Measurements from ENCODE around the gene LIN7A.
A peak's percentile ranks its signal among the peaks of the same experiment; 100 is the strongest.

The LIN7A gene

GRCh38 chr12:80858356-80858755 lies 79.4 kb downstream of the LIN7A start:
- H3K9ac ChIP-seq (ENCODE audit: low read depth, low read length): no peak overlapping the region
- H3K27ac ChIP-seq (ENCODE audit: low read depth, low read length): no peak overlapping the region
- H3K36me3 ChIP-seq (ENCODE audit: control insufficient read depth, insufficient read depth, low read length): no peaks in the 10 kb centered on the region
- H3K4me1 ChIP-seq (ENCODE audit: control insufficient read depth, insufficient read depth, low read length): no peaks in the 10 kb centered on the region
- H3K27me3 ChIP-seq (ENCODE audit: control insufficient read depth, insufficient read depth, low read length): no peaks in the 10 kb centered on the region
- H3K9me3 ChIP-seq (ENCODE audit: control insufficient read depth, insufficient read depth, low read length): no peaks in the 10 kb centered on the region
- H3K4me3 ChIP-seq (ENCODE audit: low read depth, low read length): no peak overlapping the region

- Histone ChIP-seq H3K27ac (ENCODE audit: low read depth, low read length) (no peak overlapping the region), H3K27me3 (ENCODE audit: control insufficient read depth, insufficient read depth, low read length) (no peaks in the 10 kb centered on the region), H3K36me3 (ENCODE audit: control insufficient read depth, insufficient read depth, low read length) (no peaks in the 10 kb centered on the region), H3K4me3 (ENCODE audit: low read depth, low read length) (no peak overlapping the region), H3K4me1 (ENCODE audit: control insufficient read depth, insufficient read depth, low read length) (no peaks in the 10 kb centered on the region), H3K9ac (ENCODE audit: low read depth, low read length) (no peak overlapping the region), H3K9me3 (ENCODE audit: control insufficient read depth, insufficient read depth, low read length) (no peaks in the 10 kb centered on the region)
These were observed 80.4 kb downstream of the LIN7A start for GRCh38 chr12:80857311-80857710.

GRCh38 chr12:80849337-80849736 lies 88.4 kb downstream of the LIN7A start:
- H3K36me3 ChIP-seq (ENCODE audit: control insufficient read depth, insufficient read depth, low read length): no peaks in the 10 kb centered on the region
- no peaks in the 10 kb centered on the region for H3K27me3 ChIP-seq (ENCODE audit: control insufficient read depth, insufficient read depth, low read length)
- H3K27ac ChIP-seq (ENCODE audit: low read depth, low read length): no peak overlapping the region
- peaks cover 51% of the 10 kb centered on the region for H3K4me1 ChIP-seq (ENCODE audit: control insufficient read depth, insufficient read depth, low read length)
- no peaks in the 10 kb centered on the region for H3K9me3 ChIP-seq (ENCODE audit: control insufficient read depth, insufficient read depth, low read length)
- no peak overlapping the region for H3K9ac ChIP-seq (ENCODE audit: low read depth, low read length)
- no peak overlapping the region for H3K4me3 ChIP-seq (ENCODE audit: low read depth, low read length)

- peaks cover 51% of the 10 kb centered on the region for H3K4me1 ChIP-seq (ENCODE audit: control insufficient read depth, insufficient read depth, low read length)
- H3K36me3 ChIP-seq (ENCODE audit: control insufficient read depth, insufficient read depth, low read length): no peaks in the 10 kb centered on the region
- no peak overlapping the region for H3K27ac ChIP-seq (ENCODE audit: low read depth, low read length)
- H3K27me3 ChIP-seq (ENCODE audit: control insufficient read depth, insufficient read depth, low read length): no peaks in the 10 kb centered on the region
- H3K9ac ChIP-seq (ENCODE audit: low read depth, low read length): no peak overlapping the region
- no peak overlapping the region for H3K4me3 ChIP-seq (ENCODE audit: low read depth, low read length)
- H3K9me3 ChIP-seq (ENCODE audit: control insufficient read depth, insufficient read depth, low read length): no peaks in the 10 kb centered on the region
These were observed 88.9 kb downstream of the LIN7A start for GRCh38 chr12:80848858-80849257.

GRCh38 chr12:80847575-80847974 lies 90.2 kb downstream of the LIN7A start:
- H3K4me1 ChIP-seq (ENCODE audit: control insufficient read depth, insufficient read depth, low read length): peaks cover 51% of the 10 kb centered on the region
- H3K9me3 ChIP-seq (ENCODE audit: control insufficient read depth, insufficient read depth, low read length): no peaks in the 10 kb centered on the region
- H3K4me3 ChIP-seq (ENCODE audit: low read depth, low read length): no peak overlapping the region
- no peak overlapping the region for H3K9ac ChIP-seq (ENCODE audit: low read depth, low read length)
- H3K27ac ChIP-seq (ENCODE audit: low read depth, low read length): peak overlapping the region; percentile 71
- H3K36me3 ChIP-seq (ENCODE audit: control insufficient read depth, insufficient read depth, low read length): no peaks in the 10 kb centered on the region
- no peaks in the 10 kb centered on the region for H3K27me3 ChIP-seq (ENCODE audit: control insufficient read depth, insufficient read depth, low read length)

- peak overlapping the region; percentile 33; the same call in 1 of the 2 replicates for H3K4me3 ChIP-seq (ENCODE audit: low read depth, low read length)
- H3K36me3 ChIP-seq (ENCODE audit: control insufficient read depth, insufficient read depth, low read length): no peaks in the 10 kb centered on the region
- no peaks in the 10 kb centered on the region for H3K9me3 ChIP-seq (ENCODE audit: control insufficient read depth, insufficient read depth, low read length)
- no peaks in the 10 kb centered on the region for H3K27me3 ChIP-seq (ENCODE audit: control insufficient read depth, insufficient read depth, low read length)
- peak overlapping the region; percentile 71 for H3K27ac ChIP-seq (ENCODE audit: low read depth, low read length)
- no peak overlapping the region for H3K9ac ChIP-seq (ENCODE audit: low read depth, low read length)
- peaks cover 51% of the 10 kb centered on the region for H3K4me1 ChIP-seq (ENCODE audit: control insufficient read depth, insufficient read depth, low read length)
These were observed 90.8 kb downstream of the LIN7A start for GRCh38 chr12:80846952-80847351.

- Histone ChIP-seq H3K4me3 (ENCODE audit: low read depth, low read length) (no peak overlapping the region), H3K27me3 (ENCODE audit: control insufficient read depth, insufficient read depth, low read length) (no peaks in the 10 kb centered on the region), H3K4me1 (ENCODE audit: control insufficient read depth, insufficient read depth, low read length) (peaks cover 51% of the 10 kb centered on the region), H3K36me3 (ENCODE audit: control insufficient read depth, insufficient read depth, low read length) (no peaks in the 10 kb centered on the region), H3K27ac (ENCODE audit: low read depth, low read length) (peak overlapping the region; percentile 21), H3K9ac (ENCODE audit: low read depth, low read length) (no peak overlapping the region; the same call in 1 of the 2 replicates), H3K9me3 (ENCODE audit: control insufficient read depth, insufficient read depth, low read length) (no peaks in the 10 kb centered on the region)
These were observed 92.1 kb downstream of the LIN7A start for GRCh38 chr12:80845639-80846038.

GRCh38 chr12:80843969-80844368 lies 93.8 kb downstream of the LIN7A start:
- Histone ChIP-seq H3K36me3 (ENCODE audit: control insufficient read depth, insufficient read depth, low read length) (no peaks in the 10 kb centered on the region), H3K9ac (ENCODE audit: low read depth, low read length) (no peak overlapping the region), H3K9me3 (ENCODE audit: control insufficient read depth, insufficient read depth, low read length) (no peaks in the 10 kb centered on the region), H3K4me1 (ENCODE audit: control insufficient read depth, insufficient read depth, low read length) (peaks cover 38% of the 10 kb centered on the region), H3K4me3 (ENCODE audit: low read depth, low read length) (no peak overlapping the region), H3K27ac (ENCODE audit: low read depth, low read length) (no peak overlapping the region), H3K27me3 (ENCODE audit: control insufficient read depth, insufficient read depth, low read length) (no peaks in the 10 kb centered on the region)

- no peaks in the 10 kb centered on the region for H3K9me3 ChIP-seq (ENCODE audit: control insufficient read depth, insufficient read depth, low read length)
- H3K4me1 ChIP-seq (ENCODE audit: control insufficient read depth, insufficient read depth, low read length): peaks cover 23% of the 10 kb centered on the region
- no peak overlapping the region for H3K27ac ChIP-seq (ENCODE audit: low read depth, low read length)
- H3K4me3 ChIP-seq (ENCODE audit: low read depth, low read length): no peak overlapping the region
- no peaks in the 10 kb centered on the region for H3K36me3 ChIP-seq (ENCODE audit: control insufficient read depth, insufficient read depth, low read length)
- no peak overlapping the region for H3K9ac ChIP-seq (ENCODE audit: low read depth, low read length)
- H3K27me3 ChIP-seq (ENCODE audit: control insufficient read depth, insufficient read depth, low read length): no peaks in the 10 kb centered on the region
These were observed 99.0 kb downstream of the LIN7A start for GRCh38 chr12:80838708-80839107.

- H3K27ac ChIP-seq (ENCODE audit: low read depth, low read length): peak overlapping the region; percentile 9
- no peaks in the 10 kb centered on the region for H3K27me3 ChIP-seq (ENCODE audit: control insufficient read depth, insufficient read depth, low read length)
- no peak overlapping the region for H3K4me3 ChIP-seq (ENCODE audit: low read depth, low read length)
- H3K9me3 ChIP-seq (ENCODE audit: control insufficient read depth, insufficient read depth, low read length): no peaks in the 10 kb centered on the region
- H3K4me1 ChIP-seq (ENCODE audit: control insufficient read depth, insufficient read depth, low read length): peaks cover 23% of the 10 kb centered on the region
- no peak overlapping the region for H3K9ac ChIP-seq (ENCODE audit: low read depth, low read length)
- H3K36me3 ChIP-seq (ENCODE audit: control insufficient read depth, insufficient read depth, low read length): no peaks in the 10 kb centered on the region
These were observed 99.6 kb downstream of the LIN7A start for GRCh38 chr12:80838024-80838658.

- Histone ChIP-seq H3K27me3 (ENCODE audit: control insufficient read depth, insufficient read depth, low read length) (no peaks in the 10 kb centered on the region), H3K9ac (ENCODE audit: low read depth, low read length) (no peak overlapping the region), H3K4me3 (ENCODE audit: low read depth, low read length) (no peak overlapping the region), H3K9me3 (ENCODE audit: control insufficient read depth, insufficient read depth, low read length) (no peaks in the 10 kb centered on the region), H3K36me3 (ENCODE audit: control insufficient read depth, insufficient read depth, low read length) (no peaks in the 10 kb centered on the region), H3K4me1 (ENCODE audit: control insufficient read depth, insufficient read depth, low read length) (peaks cover 23% of the 10 kb centered on the region), H3K27ac (ENCODE audit: low read depth, low read length) (no peak overlapping the region)
These were observed 100.3 kb downstream of the LIN7A start for GRCh38 chr12:80837342-80837978.
